Measurements from ENCODE around the gene OLA1. TPM values are rescaled to one million over a fixed set of nuclear protein-coding genes. Genes with fewer than 3 reads are reported as not detected.

Gene OLA1
- total and polyA plus RNA-seq, 2 donors (not counting 1 experiment from before 2014, with no cell fraction given), result 13.9 to 47.7 TPM

- Histone ChIP-seq H4K20me1 (ENCODE audit: control insufficient read depth, insufficient read depth, low read length, poor library complexity, severe bottlenecking) (no peaks in the 10 kb centered on the region), H2AFZ (ENCODE audit: insufficient read depth, low read depth, low read length, poor library complexity, severe bottlenecking) (no peak overlapping the region), H3K4me2 (replicated peaks; ENCODE audit: low read depth, low read length, poor library complexity, severe bottlenecking) (no peak overlapping the region), H3K9me3 (ENCODE audit: control extremely low read depth in 1 of 3, control insufficient read depth in 2 of 3, insufficient read depth in 1 of 3, low read length in 2 of 3) (peaks cover 0 to 4% (median 0%) of the 10 kb centered on the region in 3 donors), H3K36me3 (replicated peaks in 1 of 2; ENCODE audit: control extremely low read depth in 1 of 2, control insufficient read depth in 1 of 2, extremely low read depth in 1 of 2, insufficient read depth in 2 of 2, low read length in 1 of 2) (no peaks in the 10 kb centered on the region), H3K27me3 (replicated peaks in 1 of 4; ENCODE audit: control extremely low read depth in 1 of 4, control insufficient read depth in 3 of 4, insufficient read depth in 4 of 4, low read length in 3 of 4) (peaks cover 0 to 5% (median 2%) of the 10 kb centered on the region in 4 experiments), H3K27ac (ENCODE audit: low read length in 2 of 2) (no peak overlapping the region), H3K79me2 (ENCODE audit: control insufficient read depth, insufficient read depth, low read length) (no peaks in the 10 kb centered on the region), H3K9ac (ENCODE audit: low read length) (no peak overlapping the region), H3K4me3 (ENCODE audit: control extremely low read depth in 1 of 5, extremely low read depth in 1 of 5, insufficient read depth in 1 of 5, low read depth in 2 of 5, low read length in 4 of 5) (no peak overlapping the region), H3K4me1 (ENCODE audit: control insufficient read depth in 2 of 2, insufficient read depth in 2 of 2, low read length in 2 of 2) (peaks cover 5 to 9% of the 10 kb centered on the region in 2 donors)
- DNase-seq (no peak), ATAC-seq (ENCODE audit: low read depth) (no peak)
- ChIA-PET CTCF (no interaction called here), POLR2A (interaction anchor here (0.5 kb wide), 1 partner anchor 93 kb away, joined by 3 read pairs; no protein-coding TSS in a partner anchor)
- WGBS (ENCODE audit: insufficient coverage), result 100% methylated on average over 1 of the region's 3 CpGs
- Mint-ChIP-seq H3K9me3 (ENCODE audit: insufficient read depth) (peaks cover 3% of the 10 kb centered on the region), H3K4me3 (no peak overlapping the region), H3K27me3 (peaks cover 8% of the 10 kb centered on the region), H3K27ac (no peak overlapping the region), H3K4me1 (peaks cover 9% of the 10 kb centered on the region)
- TF ChIP-seq EZH2 (IDR thresholded peaks at IDR 0.05; ENCODE audit: borderline replicate concordance, insufficient read depth, low read depth, low read length, poor library complexity, severe bottlenecking) (no peak), CTCF (IDR thresholded peaks at IDR 0.05) (no peak)
- intact Hi-C loops (cut with micrococcal nuclease), result no loop called here
Observed at GRCh38 chr2:174044556-174044955, 203.8 kb downstream of the OLA1 start.

GRCh38 chr2:174040417-174040701 lies 208.0 kb downstream of the OLA1 start:
- intact Hi-C loops (cut with micrococcal nuclease), result loop anchor here (1.0 kb wide), 3 partner anchors 75 to 208 kb away; partner anchors contain the start of genes OLA1 and SP3
- 100% methylated on average over 1 of the region's 2 CpGs for WGBS (ENCODE audit: insufficient coverage)
- no peaks in the 10 kb centered on the region for H3K79me2 ChIP-seq (ENCODE audit: control insufficient read depth, insufficient read depth, low read length)
- ChIA-PET CTCF (interaction anchor here (0.8 to 3.4 kb wide), 10 partner anchors 32 to 639 kb away, joined by 3 to 10 read pairs (median 4); no protein-coding TSS in a partner anchor), POLR2A (no interaction called here)
- H3K27ac Mint-ChIP-seq, result peak overlapping the region; percentile 96
- H2AFZ ChIP-seq (ENCODE audit: insufficient read depth, low read depth, low read length, poor library complexity, severe bottlenecking), result peak overlapping the region; percentile 16
- peaks cover 24% of the 10 kb centered on the region for H3K4me1 Mint-ChIP-seq
- no peak overlapping the region for H3K9ac ChIP-seq (ENCODE audit: low read length)
- no peaks in the 10 kb centered on the region for H3K27me3 Mint-ChIP-seq
- DNase-seq (no peak), ATAC-seq (ENCODE audit: low read depth) (no peak)
- peaks cover 11 to 23% of the 10 kb centered on the region in 2 donors for H3K4me1 ChIP-seq (ENCODE audit: control insufficient read depth in 2 of 2, insufficient read depth in 2 of 2, low read length in 2 of 2)
- TF ChIP-seq EZH2 (IDR thresholded peaks at IDR 0.05; ENCODE audit: borderline replicate concordance, insufficient read depth, low read depth, low read length, poor library complexity, severe bottlenecking), result no peak
- no peak overlapping the region for H3K27ac ChIP-seq (ENCODE audit: low read length in 2 of 2)
- no peaks in the 10 kb centered on the region for H3K9me3 ChIP-seq (ENCODE audit: control extremely low read depth in 1 of 3, control insufficient read depth in 2 of 3, insufficient read depth in 1 of 3, low read length in 2 of 3)
- no peak overlapping the region for H3K4me3 ChIP-seq (ENCODE audit: control extremely low read depth in 1 of 5, extremely low read depth in 1 of 5, insufficient read depth in 1 of 5, low read depth in 2 of 5, low read length in 4 of 5)
- H3K9me3 Mint-ChIP-seq (ENCODE audit: insufficient read depth), result no peaks in the 10 kb centered on the region
- peaks cover 0 to 5% (median 2%) of the 10 kb centered on the region in 4 experiments for H3K27me3 ChIP-seq (replicated peaks in 1 of 4; ENCODE audit: control extremely low read depth in 1 of 4, control insufficient read depth in 3 of 4, insufficient read depth in 4 of 4, low read length in 3 of 4)
- H4K20me1 ChIP-seq (ENCODE audit: control insufficient read depth, insufficient read depth, low read length, poor library complexity, severe bottlenecking), result no peaks in the 10 kb centered on the region
- no peaks in the 10 kb centered on the region for H3K36me3 ChIP-seq (replicated peaks in 1 of 2; ENCODE audit: control extremely low read depth in 1 of 2, control insufficient read depth in 1 of 2, extremely low read depth in 1 of 2, insufficient read depth in 2 of 2, low read length in 1 of 2)
- no peak overlapping the region for H3K4me3 Mint-ChIP-seq
- peak overlapping the region; percentile 63 for H3K4me2 ChIP-seq (replicated peaks; ENCODE audit: low read depth, low read length, poor library complexity, severe bottlenecking)

All from B cell (primary cell).